HFF-Myc (cell line): ENCODE results near the gene U2SURP.
"Not testable (repeated sequence)": the region's sequence is repeated elsewhere in the genome, so short reads cannot be mapped to it uniquely, and the experiment has no call there.

Source experiments
- DNase-seq: peaks from one replicate; pipeline ENCODE4 v3.0.0-alpha.2; 2011; ENCODE audit warnings: low read depth; ENCODE audit errors: extremely low read depth
- H3K4me3 ChIP-seq: replicated peaks from 2 replicates; pipeline ENCODE4 v1.5.1; 2011; ENCODE audit warnings: low read depth, mild to moderate bottlenecking, control low read depth, low read length
- TF ChIP-seq, protein P1 (sequence below): IDR thresholded peaks from 2 replicates; pipeline ENCODE4 v1.5.1; 2012; ENCODE audit warnings: mild to moderate bottlenecking, low read depth, low read length, control low read depth; ENCODE audit errors: missing control alignments

U2SURP gene

DNA sequence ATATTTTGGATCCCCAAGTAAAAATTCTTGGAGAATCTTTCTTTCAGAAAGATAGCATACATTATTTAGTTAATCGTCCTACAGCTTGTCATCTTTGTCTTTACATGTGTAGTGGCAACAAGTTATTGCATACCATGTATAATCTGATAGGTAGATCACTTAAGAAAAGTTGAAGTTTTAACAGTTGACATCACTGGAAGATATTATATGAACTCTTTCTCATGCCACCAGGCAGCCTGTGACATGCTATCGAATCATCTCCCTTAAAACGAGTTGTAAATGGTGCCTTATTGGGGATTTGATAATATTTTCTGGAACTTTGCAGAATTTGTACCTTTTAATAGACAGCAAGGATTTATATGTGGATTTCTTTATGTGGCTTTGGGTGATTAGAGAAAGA is 8.7 kb downstream of the U2SURP start:
- no peak overlapping the region for H3K4me3 ChIP-seq
- no peak for DNase-seq
- TF ChIP-seq, protein P1, sequence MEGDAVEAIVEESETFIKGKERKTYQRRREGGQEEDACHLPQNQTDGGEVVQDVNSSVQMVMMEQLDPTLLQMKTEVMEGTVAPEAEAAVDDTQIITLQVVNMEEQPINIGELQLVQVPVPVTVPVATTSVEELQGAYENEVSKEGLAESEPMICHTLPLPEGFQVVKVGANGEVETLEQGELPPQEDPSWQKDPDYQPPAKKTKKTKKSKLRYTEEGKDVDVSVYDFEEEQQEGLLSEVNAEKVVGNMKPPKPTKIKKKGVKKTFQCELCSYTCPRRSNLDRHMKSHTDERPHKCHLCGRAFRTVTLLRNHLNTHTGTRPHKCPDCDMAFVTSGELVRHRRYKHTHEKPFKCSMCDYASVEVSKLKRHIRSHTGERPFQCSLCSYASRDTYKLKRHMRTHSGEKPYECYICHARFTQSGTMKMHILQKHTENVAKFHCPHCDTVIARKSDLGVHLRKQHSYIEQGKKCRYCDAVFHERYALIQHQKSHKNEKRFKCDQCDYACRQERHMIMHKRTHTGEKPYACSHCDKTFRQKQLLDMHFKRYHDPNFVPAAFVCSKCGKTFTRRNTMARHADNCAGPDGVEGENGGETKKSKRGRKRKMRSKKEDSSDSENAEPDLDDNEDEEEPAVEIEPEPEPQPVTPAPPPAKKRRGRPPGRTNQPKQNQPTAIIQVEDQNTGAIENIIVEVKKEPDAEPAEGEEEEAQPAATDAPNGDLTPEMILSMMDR: no peak

DNA sequence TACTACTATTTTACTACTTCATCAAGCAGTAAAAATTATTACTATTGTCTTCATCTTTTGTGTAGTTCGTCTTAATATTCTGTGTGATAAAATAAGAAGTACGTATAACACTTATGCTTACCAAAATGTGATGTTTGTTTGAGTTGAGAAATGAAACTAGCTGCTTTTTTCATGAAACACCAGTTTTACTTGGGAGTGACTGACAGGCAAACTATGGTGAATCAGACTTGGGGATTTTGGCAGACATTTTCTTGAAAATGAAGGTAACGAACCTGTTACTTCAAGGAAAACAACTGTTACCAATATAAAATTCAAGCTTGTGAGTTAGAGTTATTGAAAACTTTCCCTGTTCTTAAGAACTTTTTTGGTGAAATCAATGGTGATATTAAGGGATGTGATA is 10.3 kb downstream of the U2SURP start:
- DNase-seq: no peak
- H3K4me3 ChIP-seq: no peak overlapping the region
- TF ChIP-seq, protein P1: no peak

DNA sequence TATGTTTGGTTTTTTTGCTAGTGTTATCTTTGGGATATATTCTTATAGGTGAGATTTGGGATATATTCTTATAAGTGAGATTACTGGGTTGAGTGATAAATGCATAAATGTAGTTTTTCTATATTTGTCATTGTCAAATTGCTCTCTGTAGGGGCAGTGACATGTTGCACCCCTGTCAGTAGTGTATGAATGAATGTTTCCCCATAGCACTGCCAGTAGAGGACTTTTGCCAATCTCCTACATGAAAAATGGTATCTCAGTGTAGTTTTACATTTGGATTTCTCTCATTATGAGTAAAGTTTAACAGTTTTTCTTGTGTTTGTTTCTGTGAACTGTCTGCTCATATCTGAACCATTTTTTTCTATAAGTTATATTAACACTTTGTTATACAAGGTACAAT is 13.6 kb downstream of the U2SURP start:
- TF ChIP-seq, protein P1: no peak
- no peak overlapping the region for H3K4me3 ChIP-seq
- no peak for DNase-seq

DNA sequence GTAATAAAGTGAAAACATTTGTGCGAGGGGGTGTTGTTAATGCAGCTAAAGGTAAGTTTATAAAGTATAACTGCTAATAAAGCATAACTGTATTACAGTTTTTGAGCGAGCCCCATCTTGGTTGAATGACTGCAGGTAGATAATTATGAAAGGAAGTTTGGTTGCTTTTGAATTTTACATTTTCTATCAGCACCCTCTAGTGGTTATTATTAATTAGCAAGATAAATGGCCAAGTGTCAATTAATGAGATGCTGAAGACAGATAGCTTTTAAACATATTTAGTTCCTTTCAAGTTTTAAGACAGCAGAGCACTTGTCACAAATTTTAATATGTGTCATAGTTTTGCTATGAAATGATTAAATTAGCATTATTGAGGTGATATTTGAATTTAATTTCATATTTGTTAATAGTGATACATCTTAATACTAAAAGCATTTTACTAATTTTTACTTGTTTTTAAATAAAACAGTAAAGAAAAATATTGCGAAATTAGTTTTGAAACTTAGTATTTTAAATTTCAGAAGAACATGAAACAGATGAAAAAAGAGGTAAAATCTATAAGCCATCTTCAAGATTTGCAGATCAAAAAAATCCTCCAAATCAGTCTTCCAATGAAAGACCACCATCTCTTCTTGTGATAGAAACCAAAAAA is 15.1 kb downstream of the U2SURP start:
- TF ChIP-seq, protein P1: peak; percentile 21
- DNase-seq: no peak

DNA sequence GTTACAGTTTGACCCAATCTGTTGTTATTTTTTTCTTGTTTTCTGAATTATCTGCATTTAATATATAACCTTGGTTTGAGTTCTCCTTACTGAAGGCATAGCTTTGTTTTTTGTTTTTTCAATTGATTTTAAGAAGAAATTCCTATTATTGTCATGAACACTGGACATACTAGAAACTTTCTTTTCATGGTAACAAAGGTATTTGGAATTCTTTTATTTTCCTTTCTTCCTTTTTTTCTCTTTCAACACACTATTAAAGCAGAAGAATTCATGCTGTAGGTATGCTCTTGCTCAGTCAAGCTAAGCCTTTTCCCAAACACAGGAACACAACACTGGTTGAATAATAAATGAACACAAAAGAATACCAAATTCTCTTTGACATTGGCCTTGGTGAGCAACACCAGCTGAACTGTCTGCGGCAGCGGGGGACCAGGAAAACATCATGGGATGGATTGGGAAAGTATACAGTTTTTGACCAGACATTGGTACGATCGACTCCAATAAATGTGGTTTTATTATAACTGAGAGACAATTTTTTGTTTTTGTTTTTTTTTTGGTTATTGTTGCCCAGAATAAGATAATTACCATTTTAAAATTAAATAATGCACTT is 23.1 kb downstream of the U2SURP start:
- TF ChIP-seq, protein P1: no peak
- no peak for DNase-seq
- no peak overlapping the region for H3K4me3 ChIP-seq

More for the DNA sequence above, 15.1 kb downstream of the U2SURP start:
- no peak overlapping the region for H3K4me3 ChIP-seq

DNA sequence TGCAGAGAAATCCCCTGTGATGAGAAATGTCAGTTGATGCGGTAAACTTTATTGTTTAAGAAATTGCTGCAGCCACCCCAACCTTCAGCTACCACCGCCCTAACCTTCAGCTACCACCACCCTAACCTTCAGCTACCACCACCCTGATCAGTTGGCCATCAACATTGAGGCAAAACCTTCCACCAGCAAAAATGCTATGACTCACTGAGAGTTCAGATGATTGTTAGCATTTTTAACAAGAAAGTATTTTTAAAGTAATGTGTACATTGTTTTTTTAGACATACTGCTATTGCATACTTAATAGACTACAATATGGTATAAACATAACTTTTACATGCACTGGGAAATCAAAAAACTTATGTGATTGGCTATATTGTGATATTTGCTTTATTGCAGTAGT is 30.0 kb downstream of the U2SURP start:
- DNase-seq: no peak
- H3K4me3 ChIP-seq: no peak overlapping the region
- TF ChIP-seq, protein P1: no peak

DNA sequence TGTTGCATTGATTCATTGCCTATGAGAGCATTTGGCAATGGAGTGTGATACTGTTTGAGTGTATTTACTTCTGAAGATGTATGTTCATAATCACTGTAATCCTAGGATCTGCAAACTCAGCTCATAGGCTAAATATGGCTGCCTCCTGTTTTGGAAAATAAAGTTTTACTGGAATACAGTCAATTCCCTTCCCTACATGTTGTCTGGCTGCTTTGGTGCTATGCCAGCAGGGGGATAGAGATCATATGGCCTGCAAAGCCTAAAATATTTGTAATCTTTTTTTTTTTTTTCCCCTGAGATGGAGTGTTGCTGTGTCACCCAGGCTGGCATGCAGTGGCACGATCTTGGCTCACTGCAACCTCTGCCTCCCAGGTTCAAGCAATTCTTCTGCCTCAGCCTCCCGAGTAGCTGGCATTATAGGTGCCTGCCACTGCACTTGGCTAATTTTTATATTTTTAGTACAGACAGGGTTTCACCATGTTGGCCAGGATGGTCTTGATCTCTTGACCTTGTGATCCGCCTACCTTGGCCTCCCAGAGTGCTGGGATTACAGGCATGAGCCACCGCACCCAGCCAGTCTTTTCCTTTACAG is 30.5 kb downstream of the U2SURP start:
- not testable (repeated sequence) for DNase-seq, H3K4me3 ChIP-seq
